ENCODE results near the gene GFOD1. TPM values are rescaled to one million over a fixed set of nuclear protein-coding genes. Genes with fewer than 3 reads are reported as not detected.

The GFOD1 gene
- total RNA-seq, 1 experiment from 2014 or later = 6.1 TPM

- Histone ChIP-seq H4K91ac (ENCODE audit: insufficient read length, low read depth, low read length) (no peak overlapping the region), H3K4me2 (ENCODE audit: insufficient read depth, insufficient read length, low read length) (no peak overlapping the region), H3K23me2 (ENCODE audit: insufficient read length, low read depth, low read length, poor library complexity, severe bottlenecking) (no peaks in the 10 kb centered on the region), H3K4me1 (ENCODE audit: insufficient read depth, low read length) (no peaks in the 10 kb centered on the region; the same call in 1 of the 2 replicates), H3K27me3 (ENCODE audit: insufficient read depth, low read length) (no peaks in the 10 kb centered on the region), H3K9me3 (ENCODE audit: control insufficient read depth, low read depth, low read length) (no peaks in the 10 kb centered on the region), H3K4ac (ENCODE audit: low read depth, low read length) (no peak overlapping the region), H3K18ac (ENCODE audit: insufficient read length, low read depth, low read length) (no peak overlapping the region), H3K79me1 (ENCODE audit: insufficient read depth, low read depth, low read length, poor library complexity, severe bottlenecking) (no peaks in the 10 kb centered on the region), H2AK5ac (ENCODE audit: insufficient read length, low read length) (no peak overlapping the region), H2BK12ac (ENCODE audit: insufficient read length, low read depth, low read length) (no peak overlapping the region), H3K27ac (ENCODE audit: insufficient read length, low read depth, low read length) (no peak overlapping the region), H2BK15ac (ENCODE audit: low read depth, low read length) (no peak overlapping the region), H2BK20ac (ENCODE audit: low read depth, low read length, poor library complexity, severe bottlenecking) (no peak overlapping the region), H3K56ac (ENCODE audit: insufficient read length, low read depth, low read length) (no peak overlapping the region), H3T11ph (ENCODE audit: low read length) (no peak overlapping the region), H4K5ac (ENCODE audit: insufficient read length, low read depth, low read length) (no peak overlapping the region), H4K20me1 (ENCODE audit: control insufficient read depth, insufficient read depth, insufficient read length) (no peaks in the 10 kb centered on the region), H2AFZ (ENCODE audit: low read length) (no peak overlapping the region), H4K8ac (replicated peaks; ENCODE audit: insufficient read length, low read depth, low read length) (no peak overlapping the region), H3K9ac (ENCODE audit: extremely low read depth, insufficient read length, low read length) (no peak overlapping the region), H2BK5ac (ENCODE audit: insufficient read length, low read length) (no peak overlapping the region), H3K14ac (ENCODE audit: insufficient read depth, low read length) (no peak overlapping the region), H2BK120ac (ENCODE audit: low read depth, low read length, poor library complexity, severe bottlenecking) (no peak overlapping the region), H3K23ac (ENCODE audit: insufficient read length, low read depth, low read length) (no peak overlapping the region), H3K79me2 (ENCODE audit: insufficient read depth, low read length) (no peaks in the 10 kb centered on the region)
- no CpG with 5 or more reads among the region's 9 CpGs for WGBS (ENCODE audit: extremely low coverage, insufficient read length, low lambda C conversion rate)
- TF ChIP-seq, protein P1, sequence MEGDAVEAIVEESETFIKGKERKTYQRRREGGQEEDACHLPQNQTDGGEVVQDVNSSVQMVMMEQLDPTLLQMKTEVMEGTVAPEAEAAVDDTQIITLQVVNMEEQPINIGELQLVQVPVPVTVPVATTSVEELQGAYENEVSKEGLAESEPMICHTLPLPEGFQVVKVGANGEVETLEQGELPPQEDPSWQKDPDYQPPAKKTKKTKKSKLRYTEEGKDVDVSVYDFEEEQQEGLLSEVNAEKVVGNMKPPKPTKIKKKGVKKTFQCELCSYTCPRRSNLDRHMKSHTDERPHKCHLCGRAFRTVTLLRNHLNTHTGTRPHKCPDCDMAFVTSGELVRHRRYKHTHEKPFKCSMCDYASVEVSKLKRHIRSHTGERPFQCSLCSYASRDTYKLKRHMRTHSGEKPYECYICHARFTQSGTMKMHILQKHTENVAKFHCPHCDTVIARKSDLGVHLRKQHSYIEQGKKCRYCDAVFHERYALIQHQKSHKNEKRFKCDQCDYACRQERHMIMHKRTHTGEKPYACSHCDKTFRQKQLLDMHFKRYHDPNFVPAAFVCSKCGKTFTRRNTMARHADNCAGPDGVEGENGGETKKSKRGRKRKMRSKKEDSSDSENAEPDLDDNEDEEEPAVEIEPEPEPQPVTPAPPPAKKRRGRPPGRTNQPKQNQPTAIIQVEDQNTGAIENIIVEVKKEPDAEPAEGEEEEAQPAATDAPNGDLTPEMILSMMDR (conservative IDR thresholded peaks at IDR 0.05) = no peak
- Mint-ChIP-seq H3K9me3 (peaks cover 7 to 8% of the 10 kb centered on the region in 2 experiments; a peak in 3 of 5 replicates), H3K4me3 (no peak overlapping the region), H3K36me3 (ENCODE audit: insufficient read depth in 1 of 3, low read depth in 3 of 3) (peaks cover 0 to 6% (median 0%) of the 10 kb centered on the region in 3 experiments; a peak in 2 of 7 replicates), H3K4me1 (peaks cover 14 to 15% of the 10 kb centered on the region in 2 experiments), H3K27me3 (ENCODE audit: low read depth) (no peaks in the 10 kb centered on the region), H3K27ac (no peak overlapping the region)
- DNase-seq = no peak
These were observed 102.9 kb downstream of the GFOD1 start for GRCh38 chr6:13384506-13384905.
